HepG2 (cell line): Measurements from ENCODE around the gene CYP19A1. TPM values are rescaled to one million over a fixed set of nuclear protein-coding genes. Genes with fewer than 3 reads are reported as not detected.

Experiments used
- FOXO1 ChIP-seq: sonication (generic); formaldehyde crosslinking; IDR thresholded peaks from 2 replicates; pipeline ENCODE4 v1.4.0; 2020; ENCODE audit warnings: missing genetic modification reagents
- KMT2A ChIP-seq: sonication (generic); formaldehyde crosslinking; IDR thresholded peaks from 2 replicates; pipeline ENCODE4 v1.4.0; 2020; ENCODE audit warnings: missing genetic modification reagents
- MLXIP ChIP-seq: sonication (generic); formaldehyde crosslinking; IDR thresholded peaks from 2 replicates; pipeline ENCODE4 v1.9.0; 2021; ENCODE audit warnings: missing genetic modification reagents, borderline replicate concordance
- RERE ChIP-seq: IDR thresholded peaks from 2 replicates; pipeline ENCODE4 v1.6.1; 2016; ENCODE audit warnings: low read depth, missing genetic modification reagents, missing compliant biosample characterization
- ZBTB33 ChIP-seq: sonication (generic); formaldehyde crosslinking; IDR thresholded peaks from 2 replicates; pipeline ENCODE4 v1.4.0; 2020; ENCODE audit warnings: missing genetic modification reagents
- ZNF180 ChIP-seq: sonication (generic); formaldehyde crosslinking; IDR thresholded peaks from 2 replicates; pipeline ENCODE4 v1.4.0; 2020; ENCODE audit warnings: low read depth, missing genetic modification reagents, borderline replicate concordance
- ZNF572 ChIP-seq: sonication (generic); formaldehyde crosslinking; IDR thresholded peaks from 2 replicates; pipeline ENCODE4 v1.5.1; 2020; ENCODE audit warnings: mild to moderate bottlenecking, missing genetic modification reagents
- ZNF773 ChIP-seq: sonication (generic); formaldehyde crosslinking; IDR thresholded peaks from 2 replicates; pipeline ENCODE4 v1.4.0; 2020; ENCODE audit warnings: missing genetic modification reagents, borderline replicate concordance
- polyA plus RNA-seq, 8 experiments: library from polyadenylated mRNA; depleted of rRNA in 3 of 8; stranded (reverse) in 7 of 8; unstranded in 1 of 8; fragments of >200 nt; fragmentation: Illumina TruSeq in 4 of 8; extraction: Trizol in 4 of 8; gene quantifications; 2 replicates each; pipeline versions ENCODE4 v1.2.1 to v1.2.3, GENCODE V29; 2011 to 2016; ENCODE audit warnings: low read depth in 4 of 8, missing spikeins in 1 of 8, mixed read lengths in 1 of 8; ENCODE audit not compliant: insufficient read depth in 1 of 8
- total RNA-seq, 5 experiments: library from RNA; depleted of rRNA; stranded (reverse); fragments of >200 nt; fragmentation: Illumina TruSeq; extraction: Trizol; gene quantifications; 2 replicates each; pipeline ENCODE4 v1.2.3, GENCODE V29; 2016; ENCODE audit warnings: low read depth in 1 of 5
- TF ChIP-seq, protein P1 (sequence below): sonication (generic); formaldehyde crosslinking; IDR thresholded peaks from 2 replicates; pipeline ENCODE4 v1.9.0; 2022; ENCODE audit warnings: missing genetic modification reagents, mild to moderate bottlenecking, borderline replicate concordance
- TF ChIP-seq, protein P2 (sequence below): sonication (generic); formaldehyde crosslinking; IDR thresholded peaks from 2 replicates; pipeline ENCODE4 v1.4.0; 2020; ENCODE audit warnings: missing genetic modification reagents

Gene CYP19A1
- total and polyA plus RNA-seq, 2 of the 13 experiments (the other 11 are each of a cell fraction or from before 2014, with no cell fraction given): 10.9 to 23.0 TPM

DNA sequence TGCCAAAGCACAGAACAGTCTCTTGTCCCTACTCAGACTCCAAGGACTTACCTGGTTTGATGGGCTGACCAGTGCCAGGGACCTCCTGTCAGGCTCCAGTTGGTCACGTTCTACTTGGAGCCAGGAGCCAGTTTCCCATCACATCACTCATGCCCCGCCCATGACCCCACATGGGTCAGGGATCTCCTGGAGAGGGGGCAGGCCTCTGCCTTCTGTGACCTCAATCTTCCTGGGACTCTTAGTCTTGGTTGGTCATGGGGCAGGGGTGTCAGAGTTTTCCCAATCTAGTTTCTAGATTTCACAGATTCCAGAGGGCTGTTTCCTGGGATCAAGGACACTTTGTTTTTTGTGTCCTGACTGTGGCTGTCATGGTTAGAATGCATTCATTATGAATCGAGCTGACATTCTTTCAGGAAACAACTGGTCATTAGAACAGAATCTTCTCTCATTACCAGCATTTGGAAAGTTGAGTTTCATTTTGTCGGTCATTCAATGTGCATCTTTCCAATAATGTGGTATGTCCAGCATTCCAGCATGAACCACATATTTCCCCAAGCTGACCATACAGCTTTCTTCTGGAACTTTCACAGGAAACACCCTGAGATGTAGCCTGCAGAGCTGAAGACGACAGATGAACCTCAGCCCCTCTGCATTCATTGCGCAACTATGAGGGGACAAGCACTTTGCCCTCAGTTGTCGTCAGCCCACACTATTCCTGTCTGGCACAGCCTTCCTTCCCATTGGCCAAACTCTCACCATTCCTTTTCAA, 19.8 kb downstream of the CYP19A1 start (continued):
- TF ChIP-seq RERE (no peak), ZNF572 (CRISPR knock-in tag) (no peak), ZNF180 (CRISPR knock-in tag) (no peak), ZBTB33 (CRISPR knock-in tag) (no peak), MLXIP (CRISPR knock-in tag) (no peak), ZNF773 (CRISPR knock-in tag) (no peak), KMT2A (no peak), FOXO1 (CRISPR knock-in tag) (peak; percentile 32)
- TF ChIP-seq, protein P1, sequence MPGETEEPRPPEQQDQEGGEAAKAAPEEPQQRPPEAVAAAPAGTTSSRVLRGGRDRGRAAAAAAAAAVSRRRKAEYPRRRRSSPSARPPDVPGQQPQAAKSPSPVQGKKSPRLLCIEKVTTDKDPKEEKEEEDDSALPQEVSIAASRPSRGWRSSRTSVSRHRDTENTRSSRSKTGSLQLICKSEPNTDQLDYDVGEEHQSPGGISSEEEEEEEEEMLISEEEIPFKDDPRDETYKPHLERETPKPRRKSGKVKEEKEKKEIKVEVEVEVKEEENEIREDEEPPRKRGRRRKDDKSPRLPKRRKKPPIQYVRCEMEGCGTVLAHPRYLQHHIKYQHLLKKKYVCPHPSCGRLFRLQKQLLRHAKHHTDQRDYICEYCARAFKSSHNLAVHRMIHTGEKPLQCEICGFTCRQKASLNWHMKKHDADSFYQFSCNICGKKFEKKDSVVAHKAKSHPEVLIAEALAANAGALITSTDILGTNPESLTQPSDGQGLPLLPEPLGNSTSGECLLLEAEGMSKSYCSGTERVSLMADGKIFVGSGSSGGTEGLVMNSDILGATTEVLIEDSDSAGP: no peak; the same call in 1 of the 2 replicates
- TF ChIP-seq, protein P2, sequence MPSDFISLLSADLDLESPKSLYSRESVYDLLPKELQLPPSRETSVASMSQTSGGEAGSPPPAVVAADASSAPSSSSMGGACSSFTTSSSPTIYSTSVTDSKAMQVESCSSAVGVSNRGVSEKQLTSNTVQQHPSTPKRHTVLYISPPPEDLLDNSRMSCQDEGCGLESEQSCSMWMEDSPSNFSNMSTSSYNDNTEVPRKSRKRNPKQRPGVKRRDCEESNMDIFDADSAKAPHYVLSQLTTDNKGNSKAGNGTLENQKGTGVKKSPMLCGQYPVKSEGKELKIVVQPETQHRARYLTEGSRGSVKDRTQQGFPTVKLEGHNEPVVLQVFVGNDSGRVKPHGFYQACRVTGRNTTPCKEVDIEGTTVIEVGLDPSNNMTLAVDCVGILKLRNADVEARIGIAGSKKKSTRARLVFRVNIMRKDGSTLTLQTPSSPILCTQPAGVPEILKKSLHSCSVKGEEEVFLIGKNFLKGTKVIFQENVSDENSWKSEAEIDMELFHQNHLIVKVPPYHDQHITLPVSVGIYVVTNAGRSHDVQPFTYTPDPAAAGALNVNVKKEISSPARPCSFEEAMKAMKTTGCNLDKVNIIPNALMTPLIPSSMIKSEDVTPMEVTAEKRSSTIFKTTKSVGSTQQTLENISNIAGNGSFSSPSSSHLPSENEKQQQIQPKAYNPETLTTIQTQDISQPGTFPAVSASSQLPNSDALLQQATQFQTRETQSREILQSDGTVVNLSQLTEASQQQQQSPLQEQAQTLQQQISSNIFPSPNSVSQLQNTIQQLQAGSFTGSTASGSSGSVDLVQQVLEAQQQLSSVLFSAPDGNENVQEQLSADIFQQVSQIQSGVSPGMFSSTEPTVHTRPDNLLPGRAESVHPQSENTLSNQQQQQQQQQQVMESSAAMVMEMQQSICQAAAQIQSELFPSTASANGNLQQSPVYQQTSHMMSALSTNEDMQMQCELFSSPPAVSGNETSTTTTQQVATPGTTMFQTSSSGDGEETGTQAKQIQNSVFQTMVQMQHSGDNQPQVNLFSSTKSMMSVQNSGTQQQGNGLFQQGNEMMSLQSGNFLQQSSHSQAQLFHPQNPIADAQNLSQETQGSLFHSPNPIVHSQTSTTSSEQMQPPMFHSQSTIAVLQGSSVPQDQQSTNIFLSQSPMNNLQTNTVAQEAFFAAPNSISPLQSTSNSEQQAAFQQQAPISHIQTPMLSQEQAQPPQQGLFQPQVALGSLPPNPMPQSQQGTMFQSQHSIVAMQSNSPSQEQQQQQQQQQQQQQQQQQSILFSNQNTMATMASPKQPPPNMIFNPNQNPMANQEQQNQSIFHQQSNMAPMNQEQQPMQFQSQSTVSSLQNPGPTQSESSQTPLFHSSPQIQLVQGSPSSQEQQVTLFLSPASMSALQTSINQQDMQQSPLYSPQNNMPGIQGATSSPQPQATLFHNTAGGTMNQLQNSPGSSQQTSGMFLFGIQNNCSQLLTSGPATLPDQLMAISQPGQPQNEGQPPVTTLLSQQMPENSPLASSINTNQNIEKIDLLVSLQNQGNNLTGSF: no peak
